ENCODE data around the gene ADGRL2.
A peak's percentile ranks its signal among the peaks of the same experiment; 100 is the strongest.

Gene ADGRL2

DNA sequence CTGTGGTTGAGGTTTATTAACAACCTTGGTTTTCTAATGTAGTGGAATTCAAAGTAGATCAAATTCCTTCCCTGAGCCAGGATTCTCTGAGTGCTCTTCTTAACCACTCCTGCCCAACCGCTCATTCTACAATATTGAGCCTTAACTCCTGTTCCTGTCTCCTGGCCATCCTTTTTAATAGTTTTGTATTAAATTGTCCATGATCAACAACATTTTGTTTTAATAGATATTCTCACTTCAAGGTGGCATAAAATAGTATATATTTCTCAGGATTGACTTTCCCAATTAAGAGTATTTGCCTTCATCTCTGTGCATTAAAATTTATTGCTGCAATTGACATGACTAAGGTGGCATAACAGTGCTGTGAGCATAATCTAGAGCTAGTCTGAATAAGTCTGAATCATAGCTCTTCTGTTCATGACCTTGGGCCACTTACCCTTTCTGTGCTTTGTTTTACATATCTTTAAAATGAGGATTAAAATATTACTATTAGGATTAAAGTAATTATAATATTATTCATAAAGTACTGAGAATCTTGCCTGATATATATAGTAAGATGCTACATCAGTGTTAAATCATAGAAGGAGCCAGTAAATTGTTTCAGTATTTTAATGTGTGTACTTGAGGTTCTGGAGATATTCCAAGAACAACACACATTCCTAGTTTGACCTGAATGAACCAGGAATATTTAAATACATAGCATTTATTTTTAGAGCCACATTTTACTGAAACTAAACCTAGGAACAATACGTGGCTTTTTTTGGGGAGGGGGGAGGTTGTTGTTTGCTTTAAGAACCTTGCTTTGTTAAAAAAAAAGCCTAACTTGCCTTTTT is 76.4 kb downstream of the ADGRL2 start:
- H3K79me1 ChIP-seq (ENCODE audit: low read length): peaks cover 3% of the 10 kb centered on the region
- H2AK5ac ChIP-seq (ENCODE audit: low read length): no peak overlapping the region
- no peak overlapping the region for H2BK5ac ChIP-seq (ENCODE audit: low read depth, low read length, poor library complexity)
- H3K79me2 ChIP-seq (ENCODE audit: control insufficient read depth, insufficient read depth, low read length, poor library complexity): peaks cover 4% of the 10 kb centered on the region
- no peak overlapping the region for H2BK120ac ChIP-seq (ENCODE audit: insufficient read depth, low read length, poor library complexity)
- no peak overlapping the region for H3K4me2 ChIP-seq (ENCODE audit: low read length)
- H3K4ac ChIP-seq (ENCODE audit: low read depth, low read length): no peak overlapping the region
- H4K8ac ChIP-seq (ENCODE audit: low read depth, low read length): no peak overlapping the region
- no peak overlapping the region for H3K14ac ChIP-seq (ENCODE audit: low read length)
- H4K91ac ChIP-seq (ENCODE audit: low read depth, low read length): no peak overlapping the region
- H3K27ac ChIP-seq (ENCODE audit: low read depth, low read length): no peak overlapping the region
- H3K23ac ChIP-seq (ENCODE audit: low read length): no peak overlapping the region
- no peak overlapping the region for H4K12ac ChIP-seq (ENCODE audit: low read depth, low read length)
- DNase-seq: no peak
- peaks cover 0 to 2% of the 10 kb centered on the region in 2 experiments for H3K36me3 ChIP-seq (ENCODE audit: control insufficient read depth in 1 of 2, insufficient read depth in 2 of 2, low read length in 2 of 2)
- H3K9ac ChIP-seq (ENCODE audit: low read length): no peak overlapping the region
- no peak overlapping the region for H2AFZ ChIP-seq (ENCODE audit: insufficient read depth, low read length, poor library complexity)
- H3K18ac ChIP-seq (ENCODE audit: low read length): no peak overlapping the region
- no peak overlapping the region for H3K4me3 ChIP-seq (ENCODE audit: low read depth, low read length)
- peaks cover 4 to 12% of the 10 kb centered on the region in 2 experiments for H3K4me1 ChIP-seq (ENCODE audit: control insufficient read depth in 1 of 2, insufficient read depth in 2 of 2, low read length in 2 of 2)
- no peaks in the 10 kb centered on the region for H3K9me3 ChIP-seq (ENCODE audit: insufficient read depth, low read depth, low read length)
- no peaks in the 10 kb centered on the region for H3K27me3 ChIP-seq (ENCODE audit: insufficient read depth, low read length)
- no CpG with 5 or more reads among the region's 2 CpGs for WGBS (ENCODE audit: extremely low coverage, insufficient coverage, insufficient read length)
- no peak overlapping the region for H2BK12ac ChIP-seq (ENCODE audit: low read length)

DNA sequence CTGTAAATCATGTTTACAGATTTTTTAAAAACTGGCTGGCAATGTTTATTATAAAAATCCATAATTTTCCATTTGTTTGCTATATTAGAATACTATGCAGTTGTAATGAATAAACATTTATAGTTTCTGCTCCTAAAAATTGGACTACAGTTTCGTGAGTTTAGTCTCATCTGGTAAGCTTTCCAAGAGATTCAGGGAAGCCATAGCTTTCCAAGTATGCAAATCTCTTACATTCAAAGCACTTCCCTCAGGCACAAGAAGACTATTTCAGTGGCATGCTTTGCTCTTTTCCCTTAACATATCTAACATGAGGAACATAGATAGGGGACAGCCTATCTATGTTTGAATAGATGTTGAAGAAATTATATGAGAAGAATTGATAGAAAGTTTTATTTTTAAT is 77.2 kb downstream of the ADGRL2 start:
- no peaks in the 10 kb centered on the region for H3K9me3 ChIP-seq (ENCODE audit: insufficient read depth, low read depth, low read length)
- no peak overlapping the region for H3K9ac ChIP-seq (ENCODE audit: low read length)
- peaks cover 4 to 12% of the 10 kb centered on the region in 2 experiments for H3K4me1 ChIP-seq (ENCODE audit: control insufficient read depth in 1 of 2, insufficient read depth in 2 of 2, low read length in 2 of 2)
- H3K27me3 ChIP-seq (ENCODE audit: insufficient read depth, low read length): no peaks in the 10 kb centered on the region
- no peak overlapping the region for H2BK12ac ChIP-seq (ENCODE audit: low read length)
- H3K23ac ChIP-seq (ENCODE audit: low read length): no peak overlapping the region
- no peak overlapping the region for H2AK5ac ChIP-seq (ENCODE audit: low read length)
- H2AFZ ChIP-seq (ENCODE audit: insufficient read depth, low read length, poor library complexity): no peak overlapping the region
- no peak overlapping the region for H3K4ac ChIP-seq (ENCODE audit: low read depth, low read length)
- H2BK5ac ChIP-seq (ENCODE audit: low read depth, low read length, poor library complexity): no peak overlapping the region
- peaks cover 3% of the 10 kb centered on the region for H3K79me1 ChIP-seq (ENCODE audit: low read length)
- no CpG with 5 or more reads among the region's 1 CpG for WGBS (ENCODE audit: extremely low coverage, insufficient coverage, insufficient read length)
- no peak overlapping the region for H4K12ac ChIP-seq (ENCODE audit: low read depth, low read length)
- H2BK120ac ChIP-seq (ENCODE audit: insufficient read depth, low read length, poor library complexity): no peak overlapping the region
- peaks cover 0 to 2% of the 10 kb centered on the region in 2 experiments for H3K36me3 ChIP-seq (ENCODE audit: control insufficient read depth in 1 of 2, insufficient read depth in 2 of 2, low read length in 2 of 2)
- H3K27ac ChIP-seq (ENCODE audit: low read depth, low read length): no peak overlapping the region
- H4K8ac ChIP-seq (ENCODE audit: low read depth, low read length): no peak overlapping the region
- peaks cover 4% of the 10 kb centered on the region for H3K79me2 ChIP-seq (ENCODE audit: control insufficient read depth, insufficient read depth, low read length, poor library complexity)
- no peak overlapping the region for H3K4me2 ChIP-seq (ENCODE audit: low read length)
- H3K14ac ChIP-seq (ENCODE audit: low read length): no peak overlapping the region
- H3K4me3 ChIP-seq (ENCODE audit: low read depth, low read length): no peak overlapping the region
- H4K91ac ChIP-seq (ENCODE audit: low read depth, low read length): no peak overlapping the region
- peak in 1 of 2 donors; percentile 40 for DNase-seq
- no peak overlapping the region for H3K18ac ChIP-seq (ENCODE audit: low read length)

DNA sequence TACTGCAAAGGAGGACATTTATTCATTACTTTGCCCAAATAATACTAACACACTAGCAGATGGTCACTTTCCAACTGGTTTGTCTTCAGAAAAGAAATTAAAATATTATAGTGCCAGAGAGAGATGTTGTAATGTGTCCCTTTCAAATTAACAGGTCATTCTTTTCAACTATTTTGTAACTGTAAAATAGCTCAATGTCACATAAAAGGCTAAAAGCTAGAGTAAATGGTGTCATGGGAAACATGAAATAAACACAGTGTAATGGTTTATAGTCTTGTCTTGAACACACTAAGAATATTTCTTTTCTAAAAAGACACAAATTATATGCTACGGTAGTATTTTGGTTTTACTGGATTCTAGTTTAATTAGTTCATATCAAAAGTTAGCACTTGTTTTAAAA is 77.8 kb downstream of the ADGRL2 start:
- H3K4me2 ChIP-seq (ENCODE audit: low read length): no peak overlapping the region
- H3K9ac ChIP-seq (ENCODE audit: low read length): no peak overlapping the region
- no peak overlapping the region for H4K8ac ChIP-seq (ENCODE audit: low read depth, low read length)
- H3K9me3 ChIP-seq (ENCODE audit: insufficient read depth, low read depth, low read length): no peaks in the 10 kb centered on the region
- H3K36me3 ChIP-seq (ENCODE audit: control insufficient read depth in 1 of 2, insufficient read depth in 2 of 2, low read length in 2 of 2): peaks cover 0 to 2% of the 10 kb centered on the region in 2 experiments
- H2AK5ac ChIP-seq (ENCODE audit: low read length): no peak overlapping the region
- no peak overlapping the region for H3K4ac ChIP-seq (ENCODE audit: low read depth, low read length)
- H3K79me2 ChIP-seq (ENCODE audit: control insufficient read depth, insufficient read depth, low read length, poor library complexity): peaks cover 4% of the 10 kb centered on the region
- no peak overlapping the region for H3K23ac ChIP-seq (ENCODE audit: low read length)
- no peak overlapping the region for H2BK120ac ChIP-seq (ENCODE audit: insufficient read depth, low read length, poor library complexity)
- no CpG with 5 or more reads among the region's 1 CpG for WGBS (ENCODE audit: extremely low coverage, insufficient coverage, insufficient read length)
- peaks cover 4 to 12% of the 10 kb centered on the region in 2 experiments for H3K4me1 ChIP-seq (ENCODE audit: control insufficient read depth in 1 of 2, insufficient read depth in 2 of 2, low read length in 2 of 2)
- no peak overlapping the region for H2BK5ac ChIP-seq (ENCODE audit: low read depth, low read length, poor library complexity)
- H3K14ac ChIP-seq (ENCODE audit: low read length): no peak overlapping the region
- no peak for DNase-seq
- no peak overlapping the region for H2BK12ac ChIP-seq (ENCODE audit: low read length)
- H2AFZ ChIP-seq (ENCODE audit: insufficient read depth, low read length, poor library complexity): no peak overlapping the region
- no peak overlapping the region for H3K27ac ChIP-seq (ENCODE audit: low read depth, low read length)
- no peak overlapping the region for H4K91ac ChIP-seq (ENCODE audit: low read depth, low read length)
- H3K4me3 ChIP-seq (ENCODE audit: low read depth, low read length): no peak overlapping the region
- no peak overlapping the region for H3K18ac ChIP-seq (ENCODE audit: low read length)
- peaks cover 3% of the 10 kb centered on the region for H3K79me1 ChIP-seq (ENCODE audit: low read length)
- H3K27me3 ChIP-seq (ENCODE audit: insufficient read depth, low read length): no peaks in the 10 kb centered on the region
- no peak overlapping the region for H4K12ac ChIP-seq (ENCODE audit: low read depth, low read length)

DNA sequence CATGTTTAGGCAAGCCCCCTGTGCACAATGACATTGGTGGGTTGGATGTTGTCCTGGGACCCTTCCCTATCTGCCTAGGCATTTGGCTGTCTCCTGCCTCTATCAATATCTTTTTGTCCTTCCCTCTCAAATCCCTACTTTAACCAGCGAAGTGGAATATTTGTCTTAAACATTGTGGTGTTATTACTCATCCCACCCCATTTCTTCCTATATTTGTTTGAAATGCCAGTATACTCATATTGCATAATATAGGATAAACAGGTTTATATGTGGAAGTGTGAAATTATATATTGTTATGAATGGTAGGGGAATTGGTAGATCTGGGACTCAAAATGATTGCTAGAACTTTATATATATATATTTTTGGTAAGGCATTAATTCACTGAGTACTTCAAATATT is 80.0 kb downstream of the ADGRL2 start:
- Histone ChIP-seq H3K79me1 (ENCODE audit: low read length) (peaks cover 3% of the 10 kb centered on the region), H4K12ac (ENCODE audit: low read depth, low read length) (no peak overlapping the region), H3K4me2 (ENCODE audit: low read length) (no peak overlapping the region), H3K14ac (ENCODE audit: low read length) (no peak overlapping the region), H3K4me3 (ENCODE audit: low read depth, low read length) (no peak overlapping the region), H2AK5ac (ENCODE audit: low read length) (no peak overlapping the region), H3K36me3 (ENCODE audit: control insufficient read depth in 1 of 2, insufficient read depth in 2 of 2, low read length in 2 of 2) (peaks cover 3 to 5% of the 10 kb centered on the region in 2 experiments), H3K79me2 (ENCODE audit: control insufficient read depth, insufficient read depth, low read length, poor library complexity) (peaks cover 7% of the 10 kb centered on the region), H3K4ac (ENCODE audit: low read depth, low read length) (peak overlapping the region; percentile 95), H4K8ac (ENCODE audit: low read depth, low read length) (no peak overlapping the region), H3K18ac (ENCODE audit: low read length) (peak overlapping the region; percentile 82), H3K27me3 (ENCODE audit: insufficient read depth, low read length) (no peaks in the 10 kb centered on the region), H3K23ac (ENCODE audit: low read length) (no peak overlapping the region), H3K9ac (ENCODE audit: low read length) (no peak overlapping the region), H2BK120ac (ENCODE audit: insufficient read depth, low read length, poor library complexity) (peak overlapping the region; percentile 13), H3K4me1 (ENCODE audit: control insufficient read depth in 1 of 2, insufficient read depth in 2 of 2, low read length in 2 of 2) (peaks cover 4 to 7% of the 10 kb centered on the region in 2 experiments), H3K27ac (ENCODE audit: low read depth, low read length) (no peak overlapping the region), H4K91ac (ENCODE audit: low read depth, low read length) (peak overlapping the region; percentile 11), H2BK12ac (ENCODE audit: low read length) (no peak overlapping the region), H3K9me3 (ENCODE audit: insufficient read depth, low read depth, low read length) (no peaks in the 10 kb centered on the region), H2BK5ac (ENCODE audit: low read depth, low read length, poor library complexity) (peak overlapping the region; percentile 63), H2AFZ (ENCODE audit: insufficient read depth, low read length, poor library complexity) (no peak overlapping the region)
- no CpG with 5 or more reads among the region's 1 CpG for WGBS (ENCODE audit: extremely low coverage, insufficient coverage, insufficient read length)
- no peak for DNase-seq

All from trophoblast cell (in vitro differentiated cells and primary cell).